Measurements from ENCODE around the gene UCP2. TPM values are rescaled to one million over a fixed set of nuclear protein-coding genes. Genes with fewer than 3 reads are reported as not detected.

Gene UCP2
- total RNA-seq, 1 donor from 2014 or later = 26.4 TPM

- Mint-ChIP-seq H3K27ac (ENCODE audit: unreplicated experiment) (no peak within 1 kb of the TSS), H3K9me3 (ENCODE audit: unreplicated experiment) (no peaks in the 10 kb centered on the region), H3K36me3 (ENCODE audit: unreplicated experiment) (no peaks in the 10 kb centered on the region), H3K27me3 (ENCODE audit: unreplicated experiment) (no peaks in the 10 kb centered on the region), H3K4me3 (ENCODE audit: unreplicated experiment) (no peak within 1 kb of the TSS), H3K4me1 (ENCODE audit: unreplicated experiment) (peaks cover 5% of the 10 kb centered on the region)
- no peak for DNase-seq (ENCODE audit: extremely low spot score, unreplicated experiment)
- TF ChIP-seq, protein P1, sequence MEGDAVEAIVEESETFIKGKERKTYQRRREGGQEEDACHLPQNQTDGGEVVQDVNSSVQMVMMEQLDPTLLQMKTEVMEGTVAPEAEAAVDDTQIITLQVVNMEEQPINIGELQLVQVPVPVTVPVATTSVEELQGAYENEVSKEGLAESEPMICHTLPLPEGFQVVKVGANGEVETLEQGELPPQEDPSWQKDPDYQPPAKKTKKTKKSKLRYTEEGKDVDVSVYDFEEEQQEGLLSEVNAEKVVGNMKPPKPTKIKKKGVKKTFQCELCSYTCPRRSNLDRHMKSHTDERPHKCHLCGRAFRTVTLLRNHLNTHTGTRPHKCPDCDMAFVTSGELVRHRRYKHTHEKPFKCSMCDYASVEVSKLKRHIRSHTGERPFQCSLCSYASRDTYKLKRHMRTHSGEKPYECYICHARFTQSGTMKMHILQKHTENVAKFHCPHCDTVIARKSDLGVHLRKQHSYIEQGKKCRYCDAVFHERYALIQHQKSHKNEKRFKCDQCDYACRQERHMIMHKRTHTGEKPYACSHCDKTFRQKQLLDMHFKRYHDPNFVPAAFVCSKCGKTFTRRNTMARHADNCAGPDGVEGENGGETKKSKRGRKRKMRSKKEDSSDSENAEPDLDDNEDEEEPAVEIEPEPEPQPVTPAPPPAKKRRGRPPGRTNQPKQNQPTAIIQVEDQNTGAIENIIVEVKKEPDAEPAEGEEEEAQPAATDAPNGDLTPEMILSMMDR (IDR thresholded peaks at IDR 0.05) = no peak
Observed at GRCh38 chr11:73950869-73951710, 31.6 kb downstream of the UCP2 start, which contains the start of gene DNAJB13. DNAJB13 (plus strand) TSS chr11:73951026; CDS start chr11:73951070, 44 bp downstream.

DNA sequence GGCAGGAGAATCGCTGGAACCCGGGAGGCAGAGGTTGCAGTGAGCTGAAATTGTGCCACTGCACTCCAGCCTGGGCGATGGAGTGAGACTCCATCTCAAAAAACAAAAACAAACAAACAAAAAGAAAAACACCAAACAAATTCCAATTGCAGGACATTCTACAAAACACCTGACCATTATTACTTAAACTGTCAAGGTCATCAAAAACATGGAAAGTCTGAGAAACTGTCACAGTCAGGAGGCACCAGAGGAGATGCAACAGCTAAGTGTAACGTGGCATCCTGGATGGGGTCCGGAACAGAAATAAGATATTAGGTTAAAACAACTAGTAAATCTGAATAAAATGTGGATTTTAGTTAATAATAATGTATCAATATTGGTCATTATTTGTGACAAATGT lies 32.7 kb downstream of the UCP2 start:
- no peak overlapping the region for H3K4me3 Mint-ChIP-seq (ENCODE audit: unreplicated experiment)
- no peaks in the 10 kb centered on the region for H3K36me3 Mint-ChIP-seq (ENCODE audit: unreplicated experiment)
- DNase-seq (ENCODE audit: extremely low spot score, unreplicated experiment) = no peak
- no peak overlapping the region for H3K27ac Mint-ChIP-seq (ENCODE audit: unreplicated experiment)
- TF ChIP-seq, protein P1 (IDR thresholded peaks at IDR 0.05) = no peak
- H3K27me3 Mint-ChIP-seq (ENCODE audit: unreplicated experiment) = peaks cover 3% of the 10 kb centered on the region
- H3K4me1 Mint-ChIP-seq (ENCODE audit: unreplicated experiment) = no peaks in the 10 kb centered on the region
- H3K9me3 Mint-ChIP-seq (ENCODE audit: unreplicated experiment) = no peaks in the 10 kb centered on the region

GRCh38 chr11:73949246-73949645 lies 33.4 kb downstream of the UCP2 start:
- Mint-ChIP-seq H3K27me3 (ENCODE audit: unreplicated experiment) (peaks cover 3% of the 10 kb centered on the region), H3K36me3 (ENCODE audit: unreplicated experiment) (no peaks in the 10 kb centered on the region), H3K4me3 (ENCODE audit: unreplicated experiment) (no peak overlapping the region), H3K4me1 (ENCODE audit: unreplicated experiment) (no peaks in the 10 kb centered on the region), H3K27ac (ENCODE audit: unreplicated experiment) (no peak overlapping the region), H3K9me3 (ENCODE audit: unreplicated experiment) (no peaks in the 10 kb centered on the region)
- TF ChIP-seq, protein P1 (IDR thresholded peaks at IDR 0.05) = no peak
- no peak for DNase-seq (ENCODE audit: extremely low spot score, unreplicated experiment)

- no peak for DNase-seq (ENCODE audit: extremely low spot score, unreplicated experiment)
- H3K4me3 Mint-ChIP-seq (ENCODE audit: unreplicated experiment) = no peak overlapping the region
- H3K4me1 Mint-ChIP-seq (ENCODE audit: unreplicated experiment) = no peaks in the 10 kb centered on the region
- peaks cover 3% of the 10 kb centered on the region for H3K27me3 Mint-ChIP-seq (ENCODE audit: unreplicated experiment)
- TF ChIP-seq, protein P1 (IDR thresholded peaks at IDR 0.05) = no peak
- no peaks in the 10 kb centered on the region for H3K36me3 Mint-ChIP-seq (ENCODE audit: unreplicated experiment)
- H3K9me3 Mint-ChIP-seq (ENCODE audit: unreplicated experiment) = no peaks in the 10 kb centered on the region
- H3K27ac Mint-ChIP-seq (ENCODE audit: unreplicated experiment) = no peak overlapping the region
Observed at GRCh38 chr11:73946798-73947458, 35.7 kb downstream of the UCP2 start.

- H3K4me3 Mint-ChIP-seq (ENCODE audit: unreplicated experiment) = no peak overlapping the region
- no peak overlapping the region for H3K27ac Mint-ChIP-seq (ENCODE audit: unreplicated experiment)
- H3K36me3 Mint-ChIP-seq (ENCODE audit: unreplicated experiment) = no peaks in the 10 kb centered on the region
- no peak for DNase-seq (ENCODE audit: extremely low spot score, unreplicated experiment)
- no peaks in the 10 kb centered on the region for H3K4me1 Mint-ChIP-seq (ENCODE audit: unreplicated experiment)
- peaks cover 3% of the 10 kb centered on the region for H3K27me3 Mint-ChIP-seq (ENCODE audit: unreplicated experiment)
- peaks cover 6% of the 10 kb centered on the region for H3K9me3 Mint-ChIP-seq (ENCODE audit: unreplicated experiment)
- TF ChIP-seq, protein P1 (IDR thresholded peaks at IDR 0.05) = no peak
Observed at GRCh38 chr11:73945396-73945795, 37.2 kb downstream of the UCP2 start.

Data from osteocyte (in vitro differentiated cells).